Measurements from ENCODE around the gene NUDT3.
"Not testable (repeated sequence)": the region's sequence is repeated elsewhere in the genome, so short reads cannot be mapped to it uniquely, and the experiment has no call there.

Gene NUDT3

DNA sequence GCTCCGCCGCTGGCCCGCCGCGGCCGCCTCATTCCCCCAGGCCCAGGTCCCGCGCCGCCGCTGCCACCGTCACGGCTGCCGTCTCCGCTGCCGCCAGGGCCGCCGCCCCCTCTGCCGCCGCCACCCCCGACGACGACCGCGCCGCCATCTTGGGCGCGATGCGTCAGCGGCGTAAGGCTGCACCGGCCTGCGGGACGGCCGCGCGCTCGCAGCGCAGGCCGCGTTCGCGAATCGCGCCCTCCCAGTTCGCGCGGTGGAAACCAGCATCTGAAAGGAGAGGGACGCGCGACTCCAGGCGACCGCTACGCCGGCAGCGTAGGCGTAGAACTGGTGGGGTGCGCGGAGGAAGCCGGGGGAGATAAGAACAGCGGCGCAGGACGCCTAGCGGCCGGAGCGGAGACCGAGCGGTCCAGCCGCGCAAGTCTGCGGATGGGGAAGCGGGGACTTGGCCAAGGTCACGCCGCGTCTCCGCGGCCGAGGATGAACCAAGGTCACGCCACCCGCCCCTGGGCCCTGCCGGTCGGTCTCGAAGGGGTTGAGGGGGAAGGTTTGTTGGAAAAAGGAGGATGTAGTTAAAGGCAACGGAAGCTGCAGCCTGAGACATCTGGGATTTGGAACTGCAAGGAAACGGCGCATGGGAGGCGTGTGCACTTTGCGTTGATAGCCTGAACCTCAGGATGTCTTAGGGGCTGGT is at the start of gene NUDT3:
Gene NUDT3, minus strand, starts transcription at position 173 of the 694 bp plus-strand sequence. CDS start 307 bp downstream, outside the sequence.
- DNase-seq, result peak; percentile 87

DNA sequence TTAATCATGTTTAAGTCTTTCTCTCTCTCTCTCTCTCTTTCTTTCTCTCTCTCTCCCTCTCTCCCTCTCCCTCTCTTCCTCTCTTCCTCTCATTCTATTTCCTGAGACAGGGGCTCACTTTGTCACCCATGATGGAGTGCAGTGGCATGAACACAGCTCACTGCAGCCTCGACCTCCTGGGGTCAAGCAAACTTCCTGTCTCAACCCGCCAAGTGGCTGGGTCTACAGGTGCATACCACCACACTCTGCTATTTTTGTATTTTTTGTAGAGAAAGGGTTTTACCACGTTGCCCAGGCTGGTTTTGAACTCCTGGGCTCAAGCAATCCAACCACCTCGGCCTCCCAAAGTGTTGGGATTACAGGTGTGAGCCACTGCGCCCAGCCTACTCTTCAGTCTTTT is 49.1 kb upstream of the NUDT3 start:
- no peak for DNase-seq

DNA sequence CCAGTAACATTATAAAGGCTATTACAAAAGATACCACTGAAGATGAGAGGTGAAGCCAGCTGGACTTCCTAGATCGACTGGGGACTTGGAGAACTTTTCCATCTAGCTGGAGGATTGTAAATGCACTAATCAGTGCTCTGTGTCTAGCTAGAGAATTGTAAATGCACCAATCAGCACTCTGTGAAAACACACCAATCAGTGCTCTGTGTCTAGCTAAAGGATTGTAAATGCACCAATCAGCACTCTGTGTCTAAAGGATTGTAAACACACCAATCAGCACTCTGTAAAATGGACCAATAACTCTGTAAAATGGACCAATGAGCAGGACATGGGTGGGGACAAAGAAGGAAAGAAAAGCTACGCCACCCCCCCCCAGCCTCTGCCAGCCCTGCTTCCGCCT is 47.0 kb upstream of the NUDT3 start:
- DNase-seq, result no peak

DNA sequence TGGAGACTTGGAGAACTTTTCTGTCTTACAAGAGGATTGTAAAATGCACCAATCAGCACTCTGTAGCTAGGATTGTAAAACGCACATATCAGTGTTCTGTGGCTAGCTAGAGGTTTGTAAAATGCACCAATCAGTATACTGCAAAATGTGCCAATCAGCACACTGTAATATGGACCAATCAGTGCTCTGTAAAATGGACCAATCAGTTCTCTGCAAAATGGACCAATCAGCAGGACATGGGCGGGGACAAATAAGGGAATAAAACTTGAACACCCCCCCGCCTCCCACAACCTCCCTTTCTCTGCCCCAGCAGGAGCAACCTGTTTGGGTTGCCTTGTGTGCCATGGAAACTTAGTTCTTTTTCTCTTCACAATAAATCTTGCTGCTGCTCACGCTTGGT is 46.2 kb upstream of the NUDT3 start:
- no peak for DNase-seq

DNA sequence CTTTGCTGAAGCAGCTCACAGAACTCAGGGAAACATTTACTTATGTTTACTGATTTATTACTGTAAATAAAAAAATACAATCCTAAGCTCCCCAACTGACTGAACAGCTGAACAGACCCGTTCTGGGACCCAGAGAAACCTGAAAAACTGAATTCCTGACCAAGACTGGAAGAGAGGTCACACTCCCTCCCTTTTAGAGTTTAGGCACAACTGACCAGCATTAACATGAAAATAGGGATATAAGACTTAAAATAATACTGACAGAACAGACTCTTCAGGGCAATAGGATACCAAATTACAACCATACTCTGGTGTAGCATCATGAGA is 45.1 kb upstream of the NUDT3 start:
- no peak for DNase-seq

DNA sequence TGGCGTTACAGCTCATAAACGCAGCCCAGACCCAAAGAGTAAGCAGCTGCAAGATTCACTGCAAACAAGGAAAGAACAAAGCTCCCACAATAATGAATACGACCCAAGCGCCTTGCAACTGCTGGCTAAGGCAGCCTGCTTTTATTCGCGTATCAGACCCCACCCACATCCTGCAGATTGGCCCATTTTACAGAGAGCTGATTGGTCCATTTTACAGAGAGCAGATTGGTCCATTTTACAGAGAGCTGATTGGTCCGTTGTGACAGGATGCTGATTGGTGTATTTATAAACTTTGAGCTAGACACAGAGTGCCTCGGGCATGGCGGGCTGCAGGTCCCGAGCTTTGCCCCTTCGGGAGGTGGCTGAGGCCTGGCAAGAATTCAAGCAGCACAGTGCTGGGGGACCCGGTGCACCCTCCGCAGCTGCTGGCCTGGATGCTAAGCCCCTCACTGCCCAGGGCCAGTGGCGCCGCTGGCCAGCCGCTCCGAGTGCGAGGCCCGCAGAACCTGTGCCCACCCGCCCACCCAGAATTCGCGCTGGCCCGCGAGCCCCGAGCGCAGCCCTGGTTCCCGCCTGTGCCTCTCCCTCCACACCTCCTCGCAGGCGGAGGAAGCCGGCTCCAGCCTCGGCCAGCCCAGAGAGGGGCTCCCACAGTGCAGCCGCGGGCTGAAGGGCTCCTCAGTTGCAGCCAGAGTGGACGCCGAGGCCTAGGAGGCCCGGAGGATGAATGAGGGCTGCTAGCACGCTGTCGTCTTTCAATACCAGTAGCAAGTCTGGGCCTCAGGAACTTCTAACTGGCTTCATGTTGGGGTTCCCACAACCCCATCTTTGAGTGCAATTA is 44.6 kb upstream of the NUDT3 start:
- DNase-seq, result no peak

DNA sequence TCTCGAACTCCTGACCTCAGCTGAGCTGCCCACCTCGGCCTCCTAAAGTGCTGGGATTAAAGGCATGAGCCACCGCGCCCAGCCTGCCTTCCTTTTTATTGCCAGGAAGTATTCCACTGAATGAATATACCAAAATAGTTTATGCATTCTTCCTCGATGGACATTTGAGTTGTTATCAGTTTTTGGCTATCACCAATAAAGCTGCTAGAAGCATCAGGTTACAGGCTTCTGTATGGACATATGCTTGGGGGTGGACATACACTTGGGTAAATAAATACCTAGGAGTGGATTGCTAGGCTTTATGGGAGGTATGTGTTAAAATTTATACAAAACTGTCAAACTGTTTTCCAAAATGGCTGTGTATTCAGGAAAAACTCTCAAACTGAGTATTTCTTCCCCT is 43.4 kb upstream of the NUDT3 start:
- DNase-seq, result no peak

DNA sequence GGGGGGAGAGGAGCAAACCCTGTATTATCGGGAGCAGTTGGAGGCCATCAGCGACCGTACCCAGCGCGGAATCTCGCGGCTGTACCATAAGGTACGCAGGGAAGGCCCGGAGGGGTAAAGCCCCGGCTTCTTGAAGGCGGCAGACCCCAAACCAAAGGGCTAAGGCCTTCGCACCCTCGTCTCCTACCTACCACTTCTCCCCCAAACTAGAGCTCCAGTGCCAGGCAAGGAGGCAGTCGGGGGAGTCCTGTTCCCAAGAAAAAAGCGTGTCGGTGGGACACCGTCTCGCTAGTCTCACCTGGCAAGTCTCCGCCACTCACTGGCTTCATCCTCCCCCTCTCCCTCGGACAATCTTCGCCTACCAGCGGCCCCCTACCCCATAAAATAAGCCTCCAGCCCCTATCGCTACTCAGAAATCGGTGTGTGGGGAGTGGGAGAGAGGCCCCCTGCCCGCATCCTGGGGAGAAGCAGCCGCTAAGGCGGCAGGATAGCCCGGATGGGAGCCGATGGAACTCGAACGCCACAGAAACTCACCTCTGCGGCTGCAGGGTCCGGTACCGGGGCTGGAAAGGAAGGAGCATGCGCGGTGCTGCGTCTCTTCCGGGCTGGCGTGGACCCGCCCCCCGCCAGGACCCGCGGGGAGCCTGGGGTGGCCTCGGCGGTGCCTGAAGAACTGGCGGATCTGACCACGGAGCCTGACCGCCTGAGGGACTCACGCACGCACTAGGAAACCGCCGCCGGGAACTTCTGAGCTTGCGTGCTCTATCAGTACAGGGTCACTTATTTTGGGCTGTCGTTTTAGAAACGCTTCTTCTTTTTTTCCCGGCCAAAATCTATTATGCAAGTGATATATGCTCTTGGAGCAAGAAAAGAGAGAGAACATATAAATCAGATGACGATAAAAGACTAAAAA is 33.3 kb upstream of the NUDT3 start, which contains the start of gene RPS10:
Gene RPS10, minus strand, starts transcription at position 572 of the 913 bp plus-strand sequence. CDS start 848 bp downstream, outside the sequence.
- DNase-seq, result peak; percentile 89

DNA sequence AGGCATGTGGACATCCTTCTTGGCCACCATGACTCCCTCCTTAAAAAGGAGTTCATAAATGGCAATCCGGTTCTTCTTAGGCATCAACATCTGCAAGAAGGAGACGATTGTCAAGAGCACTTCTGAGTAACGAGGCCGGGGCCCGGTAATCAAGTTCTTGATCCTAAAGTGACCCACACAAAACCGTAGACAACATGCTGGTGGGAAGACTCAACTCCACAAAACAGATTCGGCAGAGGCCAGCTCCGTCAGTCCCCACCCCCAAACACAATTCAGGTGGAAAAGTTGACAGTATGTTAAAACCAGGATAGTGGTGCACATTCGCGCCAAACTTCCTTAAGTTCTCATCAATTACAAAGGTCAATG is 32.6 kb upstream of the NUDT3 start:
- no peak for DNase-seq

DNA sequence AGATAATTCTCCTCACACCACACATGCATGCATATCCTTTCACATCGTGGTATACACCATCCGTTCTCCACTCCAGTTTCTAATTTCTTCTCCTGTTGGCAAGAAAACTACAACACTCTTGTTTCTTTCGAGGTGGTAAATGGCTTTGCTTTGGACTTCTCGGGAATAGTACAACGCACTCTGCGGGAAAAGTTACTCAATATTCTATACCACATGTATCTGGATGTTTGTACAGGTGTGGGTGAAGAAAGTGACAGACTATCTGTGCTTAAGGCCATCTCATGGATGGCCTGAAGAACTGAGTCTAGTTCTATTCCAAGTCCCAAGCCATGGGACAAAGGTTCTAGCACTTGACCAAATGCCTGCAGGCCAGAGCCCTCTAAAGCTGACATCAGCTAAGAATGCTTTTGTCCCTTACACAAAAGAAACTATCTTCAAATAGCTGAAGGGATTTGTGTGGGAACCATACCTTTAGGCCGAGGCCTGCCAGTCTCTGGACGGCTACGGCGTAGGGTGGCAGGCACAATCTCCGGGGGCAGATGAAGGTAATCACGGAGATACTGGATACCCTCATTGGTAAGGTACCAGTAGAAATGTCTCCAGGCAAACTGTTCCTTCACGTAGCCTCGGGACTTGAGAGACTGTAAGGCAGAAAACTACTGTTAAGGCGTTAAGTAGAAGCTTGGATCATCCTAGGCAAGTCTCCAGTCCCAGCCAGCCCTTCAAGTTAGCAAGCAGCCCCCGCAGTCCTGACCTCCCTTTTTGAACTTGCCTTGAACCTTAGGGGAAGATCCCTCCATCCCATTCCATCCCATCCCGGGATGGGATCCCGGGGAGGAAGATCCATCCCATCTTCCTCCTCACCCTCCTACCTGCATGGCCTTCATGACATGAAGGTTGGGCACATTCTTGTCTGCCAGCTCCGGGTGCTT is 32.0 kb upstream of the NUDT3 start:
- DNase-seq, result no peak

DNA sequence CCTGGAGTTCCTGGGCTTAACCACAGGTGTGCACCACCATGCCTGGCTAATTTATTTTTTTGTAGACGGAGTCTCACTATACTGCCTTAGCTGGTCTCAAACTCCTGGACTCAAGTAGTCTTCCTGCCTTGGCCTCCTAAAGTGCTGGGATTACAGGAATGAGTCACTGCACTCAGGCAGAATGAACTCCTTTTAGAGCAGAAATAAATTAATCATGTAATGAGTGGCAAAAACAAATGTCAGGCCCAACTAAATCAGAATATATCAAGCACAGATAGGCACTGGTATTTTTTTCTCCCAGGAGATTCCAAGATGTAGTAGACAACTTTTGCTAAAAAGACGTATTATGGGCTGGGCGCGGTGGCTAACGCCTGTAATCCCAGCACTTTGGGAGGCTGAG is 30.8 kb upstream of the NUDT3 start:
- no peak for DNase-seq

DNA sequence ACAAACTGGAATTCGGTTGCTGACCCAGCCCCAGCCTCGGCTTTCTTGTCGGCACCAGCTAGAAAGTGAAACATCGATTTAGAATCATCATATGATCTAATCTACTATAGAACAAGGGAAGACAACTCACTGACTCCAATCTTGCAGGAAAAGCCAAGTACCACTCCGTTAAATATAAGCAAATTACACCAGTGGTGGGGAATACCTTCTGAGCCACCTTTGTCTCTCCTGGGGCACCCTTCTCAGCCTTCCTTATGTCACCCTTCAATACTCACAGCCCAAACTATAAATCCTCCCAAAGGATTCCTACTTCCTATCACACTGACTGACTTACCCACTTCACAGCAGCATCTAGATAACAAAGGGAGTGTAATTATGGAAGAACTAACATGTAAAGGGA is 25.9 kb upstream of the NUDT3 start:
- DNase-seq, result no peak

DNA sequence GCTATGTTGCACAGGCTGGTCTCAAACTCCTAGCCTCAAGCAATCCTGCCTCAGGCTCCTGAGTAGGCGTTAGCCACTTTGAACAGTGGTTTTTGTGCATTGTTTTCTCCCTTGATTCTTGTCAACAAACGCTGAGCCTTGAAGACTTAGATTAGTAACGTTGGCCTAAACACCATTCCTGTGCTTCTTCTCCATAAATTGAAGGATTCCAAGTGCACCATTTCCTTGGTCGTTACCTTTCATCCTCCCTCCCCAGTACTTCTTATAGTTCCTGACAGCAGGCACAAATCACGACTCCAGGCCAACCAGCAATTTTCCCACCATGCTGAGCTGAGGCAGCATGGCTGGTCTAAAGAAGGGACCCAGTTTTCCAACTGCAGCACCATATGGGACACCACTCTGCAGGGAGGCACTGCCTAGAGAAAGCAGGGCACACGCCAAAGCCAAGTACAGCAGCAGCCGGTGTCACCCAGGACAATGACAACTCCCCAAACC is 24.5 kb upstream of the NUDT3 start:
- DNase-seq, result no peak

DNA sequence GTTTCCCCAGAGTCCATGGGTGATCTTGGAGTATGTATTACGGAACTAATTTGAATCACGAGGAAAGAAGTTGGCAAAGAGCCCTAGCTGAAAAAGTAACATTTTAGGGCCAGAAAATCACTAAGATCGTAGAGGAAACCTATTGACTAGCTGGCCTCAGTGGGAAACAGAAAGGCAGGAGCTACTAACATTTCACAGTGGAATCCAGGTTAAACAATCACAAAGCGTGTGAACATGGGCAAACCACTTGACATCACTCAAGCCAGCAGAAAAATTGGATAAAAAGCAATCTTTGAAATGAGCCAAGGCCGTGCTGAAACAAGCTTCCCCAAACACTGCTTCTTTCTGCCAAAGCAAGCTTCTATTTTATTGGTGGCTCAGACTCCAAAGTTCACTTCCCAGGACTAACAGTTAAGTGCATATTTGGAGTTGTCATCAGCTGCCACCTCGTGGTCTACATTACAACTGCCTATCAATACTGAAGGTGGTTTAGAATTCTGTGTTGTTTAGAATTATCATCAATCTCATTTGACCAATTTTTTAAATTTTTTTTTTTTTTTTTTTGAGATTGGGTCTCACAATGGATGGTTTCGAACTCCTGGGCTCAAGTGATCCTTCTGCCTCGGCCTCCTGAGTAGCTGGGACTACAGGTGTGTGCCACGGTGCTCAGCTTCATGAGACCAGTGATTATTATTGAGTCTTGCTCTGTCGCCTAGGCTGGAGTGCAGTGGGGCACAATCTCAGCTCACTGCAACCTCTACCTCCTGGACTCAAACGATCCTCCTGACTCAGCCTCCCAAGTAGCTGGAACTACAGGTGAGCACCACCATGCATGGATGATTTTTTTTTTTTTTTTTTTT is 22.8 kb upstream of the NUDT3 start:
- no peak for DNase-seq

DNA sequence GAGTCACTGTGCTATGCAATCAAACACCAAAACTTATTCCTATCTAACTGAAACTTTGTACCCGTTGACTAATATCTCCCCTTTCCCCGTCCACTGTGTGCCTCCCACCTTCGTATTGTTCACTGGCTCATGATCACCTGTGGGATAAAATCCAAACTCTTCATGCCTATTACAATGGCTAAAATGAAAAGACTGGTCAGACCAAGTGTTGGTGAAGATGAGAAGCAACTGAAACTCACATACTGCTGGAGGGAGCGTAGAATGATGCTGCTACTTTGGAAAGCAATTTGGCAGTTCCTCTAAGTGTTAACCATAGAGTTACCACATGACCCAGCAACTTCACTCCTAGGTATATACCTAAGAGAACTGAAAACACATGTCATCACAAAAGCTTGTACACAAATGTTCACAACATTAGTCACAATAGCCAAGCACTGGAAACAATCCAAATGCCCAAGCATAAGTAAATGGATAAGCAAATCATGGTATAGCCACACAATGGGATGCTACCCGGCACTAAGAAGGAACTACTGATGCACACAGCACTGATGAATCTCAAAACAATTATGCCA is 20.3 kb upstream of the NUDT3 start:
- no peak for DNase-seq

DNA sequence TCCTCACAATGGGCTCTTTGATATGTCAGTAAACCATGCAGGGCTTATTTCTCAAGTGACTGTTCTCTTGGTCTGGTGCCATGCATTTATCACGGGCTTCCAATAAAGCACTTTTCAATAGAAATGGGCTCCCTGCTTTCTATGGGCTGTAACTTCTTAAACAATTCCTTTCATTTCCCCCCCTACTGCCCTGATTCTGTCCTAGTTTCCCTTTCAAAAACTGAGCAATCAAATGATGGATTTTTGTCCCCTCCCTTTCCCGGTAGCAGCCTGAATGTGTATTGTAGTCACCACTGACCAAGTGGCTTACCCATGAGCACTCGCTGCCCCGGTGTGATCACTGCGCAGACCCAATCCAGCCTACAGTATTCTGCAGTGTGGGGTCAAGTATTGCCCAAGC is 19.5 kb upstream of the NUDT3 start:
- DNase-seq, result no peak

DNA sequence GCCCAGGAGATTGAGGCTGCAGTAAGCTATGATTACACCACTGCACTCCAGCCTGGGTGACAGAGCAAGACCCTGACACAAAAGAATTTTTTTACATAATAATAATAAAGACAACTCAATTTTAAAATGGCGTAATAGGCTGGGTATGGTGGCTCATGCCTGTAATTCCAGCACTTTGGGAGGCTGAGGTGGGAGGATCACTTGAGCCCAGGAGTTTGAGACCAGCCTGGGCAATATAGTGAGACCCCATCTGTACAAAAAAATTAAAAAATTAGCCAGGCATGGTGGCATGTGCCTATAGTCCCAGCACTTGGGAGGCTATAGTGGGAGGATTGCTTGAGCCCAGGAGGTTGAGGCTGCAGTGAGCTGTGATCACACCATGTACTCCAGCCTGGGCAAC is 15.4 kb upstream of the NUDT3 start:
- DNase-seq, result not testable (repeated sequence)

DNA sequence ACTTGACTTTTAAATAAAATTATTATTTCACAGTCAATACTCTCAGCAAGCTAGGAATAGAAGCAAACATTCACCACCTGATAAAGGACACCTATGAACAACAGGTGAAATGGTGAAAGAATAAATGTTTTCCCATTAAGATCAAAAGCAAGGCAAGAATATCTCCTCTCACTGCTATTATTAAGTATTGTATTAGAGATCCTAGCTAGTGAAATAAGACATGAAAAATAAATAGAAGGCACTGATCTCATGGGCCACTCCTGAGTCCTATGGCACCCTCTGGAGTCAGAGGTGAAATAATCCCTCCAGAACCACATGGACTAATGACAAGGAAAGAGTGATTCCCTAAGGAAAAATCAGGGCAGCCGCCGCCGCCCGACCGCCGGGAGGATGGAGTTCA is 4.0 kb upstream of the NUDT3 start:
- no peak for DNase-seq

DNA sequence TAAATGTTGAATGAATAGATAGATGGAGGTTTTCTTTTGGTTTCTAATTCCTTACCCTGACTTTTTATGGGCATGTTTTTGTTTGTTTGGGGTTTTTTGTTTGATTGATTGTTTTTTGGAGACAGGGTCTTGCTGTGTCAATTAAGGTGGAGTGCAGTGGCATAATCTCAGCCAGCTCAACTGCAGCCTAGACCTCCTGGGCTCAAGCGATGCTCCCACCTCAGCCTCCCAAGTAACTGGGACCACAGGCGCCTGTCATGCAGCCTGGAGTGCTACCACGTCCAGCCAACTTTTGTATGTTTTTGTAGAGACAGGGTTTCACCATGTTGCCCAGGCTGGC is 1.5 kb upstream of the NUDT3 start:
- DNase-seq, result no peak

DNA sequence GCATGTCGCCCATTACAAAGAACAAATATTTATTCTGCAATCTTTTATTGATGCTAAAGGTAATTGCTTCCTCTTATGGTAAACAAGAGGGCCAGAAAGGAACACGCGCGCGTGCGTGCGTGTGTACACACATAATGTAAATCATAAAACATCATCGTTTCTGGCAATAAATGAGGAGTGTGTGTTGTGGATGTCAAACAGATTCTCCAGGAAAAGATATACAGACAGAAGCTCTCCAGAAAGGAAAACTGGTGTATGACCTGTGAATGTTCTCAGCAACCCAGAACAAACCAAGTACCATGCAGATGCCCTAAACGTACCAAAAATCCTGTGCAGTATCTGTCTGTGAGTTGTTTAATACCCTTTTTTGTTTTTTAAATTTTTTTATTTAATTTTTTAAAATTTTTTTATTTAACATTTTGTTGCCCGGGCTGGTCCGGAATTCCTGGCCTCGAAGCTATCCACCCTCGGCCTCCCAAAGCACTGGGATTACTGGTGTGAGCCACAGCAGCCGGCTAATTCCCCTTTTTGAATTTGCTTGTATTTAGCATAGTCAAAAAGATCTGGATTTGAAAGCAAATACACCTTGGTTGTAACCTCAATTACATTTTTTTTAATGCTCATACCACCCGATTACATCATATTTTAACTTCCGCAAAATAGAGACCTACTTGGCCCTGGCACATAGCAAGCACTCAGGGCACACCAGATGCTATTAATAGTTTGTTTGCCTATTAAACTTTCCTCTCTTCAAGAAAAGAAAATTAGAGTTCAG is 909 bp upstream of the NUDT3 start:
- peak; percentile 39 for DNase-seq

Data from KG1 (cell line).